Measurements from ENCODE around the gene PTBP3.
A peak's percentile ranks its signal among the peaks of the same experiment; 100 is the strongest.

PTBP3 gene

GRCh38 chr9:112308588-112308987 lies 24.8 kb downstream of the PTBP3 start:
- H3K9me3 ChIP-seq (replicated peaks in 1 of 2; ENCODE audit: control insufficient read depth in 2 of 2, insufficient read depth in 1 of 2, low read depth in 1 of 2, low read length in 2 of 2), result no peaks in the 10 kb centered on the region
- no peak overlapping the region for H3K4me3 ChIP-seq (ENCODE audit: low read length in 2 of 2)
- H2BK15ac ChIP-seq (ENCODE audit: low read length), result no peak overlapping the region
- no peak overlapping the region for H2AK5ac ChIP-seq (ENCODE audit: low read depth, low read length)
- H3K4me2 ChIP-seq (ENCODE audit: insufficient read depth, low read length, poor library complexity, severe bottlenecking), result no peak overlapping the region
- H3K27ac ChIP-seq (replicated peaks; ENCODE audit: low read length), result no peak overlapping the region
- DNase-seq (ENCODE audit: low spot score), result peak; percentile 23
- no peaks in the 10 kb centered on the region for H3K36me3 ChIP-seq (replicated peaks in 1 of 2; ENCODE audit: control insufficient read depth in 2 of 2, insufficient read depth in 2 of 2, low read length in 2 of 2)
- H3K79me1 ChIP-seq (ENCODE audit: low read depth, low read length), result peaks cover 4% of the 10 kb centered on the region
- no peak overlapping the region for H2BK5ac ChIP-seq (ENCODE audit: low read length)
- H3K23ac ChIP-seq (ENCODE audit: low read depth, low read length, poor library complexity), result no peak overlapping the region
- no peak overlapping the region for H3K4ac ChIP-seq (ENCODE audit: low read length)
- no peak overlapping the region for H3K14ac ChIP-seq (ENCODE audit: low read length)
- H3K18ac ChIP-seq (ENCODE audit: low read length), result no peak overlapping the region
- no peak overlapping the region for H2BK12ac ChIP-seq (ENCODE audit: low read length)
- no peak overlapping the region for H2AFZ ChIP-seq (ENCODE audit: low read length)
- H3K9ac ChIP-seq (ENCODE audit: low read depth, low read length, poor library complexity), result no peak overlapping the region
- peaks cover 4 to 10% of the 10 kb centered on the region in 2 donors for H3K4me1 ChIP-seq (ENCODE audit: control insufficient read depth in 2 of 2, insufficient read depth in 1 of 2, low read depth in 1 of 2, low read length in 2 of 2)
- H3K27me3 ChIP-seq (ENCODE audit: control insufficient read depth in 3 of 3, insufficient read depth in 3 of 3, low read depth in 1 of 3, low read length in 3 of 3), result no peaks in the 10 kb centered on the region
- WGBS, 2 donors (ENCODE audit: extremely low coverage in 2 of 2, insufficient read length in 2 of 2, insufficient replicate concordance in 1 of 2), result no CpG with 5 or more reads among the region's 5 CpGs
- no peak overlapping the region for H4K8ac ChIP-seq (ENCODE audit: low read depth, low read length)
- no peak overlapping the region for H2BK120ac ChIP-seq (ENCODE audit: low read depth, low read length)
- no peak overlapping the region for H4K91ac ChIP-seq (ENCODE audit: low read depth, low read length, poor library complexity)

DNA sequence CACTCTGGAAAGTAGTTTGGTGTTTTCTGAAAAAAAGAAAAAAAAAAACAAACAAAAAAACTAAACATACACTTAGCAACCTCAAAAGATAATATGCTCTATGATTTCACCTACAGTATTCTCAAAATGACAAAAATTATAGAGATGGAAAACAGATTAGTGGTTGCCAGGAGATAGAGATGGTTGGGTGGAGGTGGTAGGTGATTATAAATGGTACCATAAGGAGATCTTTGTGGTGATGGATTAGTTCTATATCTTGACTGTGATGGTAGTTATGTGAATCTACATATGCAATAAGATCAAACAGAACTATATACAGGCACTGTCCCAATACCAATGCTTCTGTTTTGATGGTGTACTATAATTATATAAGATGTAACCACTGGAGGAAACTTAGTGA lies 32.0 kb downstream of the PTBP3 start:
- H2AFZ ChIP-seq (ENCODE audit: low read length), result no peak overlapping the region
- H3K4ac ChIP-seq (ENCODE audit: low read length), result no peak overlapping the region
- H3K79me1 ChIP-seq (ENCODE audit: low read depth, low read length), result peaks cover 4% of the 10 kb centered on the region
- no peak for DNase-seq (ENCODE audit: low spot score)
- no peak overlapping the region for H3K18ac ChIP-seq (ENCODE audit: low read length)
- H2BK5ac ChIP-seq (ENCODE audit: low read length), result no peak overlapping the region
- H3K4me3 ChIP-seq (ENCODE audit: low read length in 2 of 2), result no peak overlapping the region
- no peaks in the 10 kb centered on the region for H3K27me3 ChIP-seq (ENCODE audit: control insufficient read depth in 3 of 3, insufficient read depth in 3 of 3, low read depth in 1 of 3, low read length in 3 of 3)
- H3K14ac ChIP-seq (ENCODE audit: low read length), result no peak overlapping the region
- no peak overlapping the region for H2BK12ac ChIP-seq (ENCODE audit: low read length)
- H3K9ac ChIP-seq (ENCODE audit: low read depth, low read length, poor library complexity), result no peak overlapping the region
- no peak overlapping the region for H3K23ac ChIP-seq (ENCODE audit: low read depth, low read length, poor library complexity)
- no peak overlapping the region for H3K27ac ChIP-seq (replicated peaks; ENCODE audit: low read length)
- no peak overlapping the region for H2BK15ac ChIP-seq (ENCODE audit: low read length)
- H3K4me2 ChIP-seq (ENCODE audit: insufficient read depth, low read length, poor library complexity, severe bottlenecking), result no peak overlapping the region
- no peak overlapping the region for H4K8ac ChIP-seq (ENCODE audit: low read depth, low read length)
- H3K9me3 ChIP-seq (replicated peaks in 1 of 2; ENCODE audit: control insufficient read depth in 2 of 2, insufficient read depth in 1 of 2, low read depth in 1 of 2, low read length in 2 of 2), result no peaks in the 10 kb centered on the region
- no peaks in the 10 kb centered on the region for H3K4me1 ChIP-seq (ENCODE audit: control insufficient read depth in 2 of 2, insufficient read depth in 1 of 2, low read depth in 1 of 2, low read length in 2 of 2)
- H2AK5ac ChIP-seq (ENCODE audit: low read depth, low read length), result no peak overlapping the region
- no peak overlapping the region for H2BK120ac ChIP-seq (ENCODE audit: low read depth, low read length)
- no peak overlapping the region for H4K91ac ChIP-seq (ENCODE audit: low read depth, low read length, poor library complexity)
- H3K36me3 ChIP-seq (replicated peaks in 1 of 2; ENCODE audit: control insufficient read depth in 2 of 2, insufficient read depth in 2 of 2, low read length in 2 of 2), result no peaks in the 10 kb centered on the region

GRCh38 chr9:112299514-112299913 lies 33.9 kb downstream of the PTBP3 start:
- no peak for DNase-seq (ENCODE audit: low spot score)
- no peaks in the 10 kb centered on the region for H3K4me1 ChIP-seq (ENCODE audit: control insufficient read depth in 2 of 2, insufficient read depth in 1 of 2, low read depth in 1 of 2, low read length in 2 of 2)
- H3K27ac ChIP-seq (replicated peaks; ENCODE audit: low read length), result no peak overlapping the region
- H3K4ac ChIP-seq (ENCODE audit: low read length), result no peak overlapping the region
- H3K79me1 ChIP-seq (ENCODE audit: low read depth, low read length), result peaks cover 2% of the 10 kb centered on the region
- no peak overlapping the region for H2AFZ ChIP-seq (ENCODE audit: low read length)
- no peak overlapping the region for H3K4me2 ChIP-seq (ENCODE audit: insufficient read depth, low read length, poor library complexity, severe bottlenecking)
- H3K14ac ChIP-seq (ENCODE audit: low read length), result no peak overlapping the region
- H4K8ac ChIP-seq (ENCODE audit: low read depth, low read length), result no peak overlapping the region
- H3K4me3 ChIP-seq (ENCODE audit: low read length in 2 of 2), result no peak overlapping the region
- no peak overlapping the region for H3K18ac ChIP-seq (ENCODE audit: low read length)
- no peak overlapping the region for H2BK12ac ChIP-seq (ENCODE audit: low read length)
- H2AK5ac ChIP-seq (ENCODE audit: low read depth, low read length), result no peak overlapping the region
- no peak overlapping the region for H2BK5ac ChIP-seq (ENCODE audit: low read length)
- no peak overlapping the region for H2BK15ac ChIP-seq (ENCODE audit: low read length)
- no peak overlapping the region for H3K23ac ChIP-seq (ENCODE audit: low read depth, low read length, poor library complexity)
- no peaks in the 10 kb centered on the region for H3K9me3 ChIP-seq (replicated peaks in 1 of 2; ENCODE audit: control insufficient read depth in 2 of 2, insufficient read depth in 1 of 2, low read depth in 1 of 2, low read length in 2 of 2)
- H4K91ac ChIP-seq (ENCODE audit: low read depth, low read length, poor library complexity), result no peak overlapping the region
- no peak overlapping the region for H2BK120ac ChIP-seq (ENCODE audit: low read depth, low read length)
- no peaks in the 10 kb centered on the region for H3K27me3 ChIP-seq (ENCODE audit: control insufficient read depth in 3 of 3, insufficient read depth in 3 of 3, low read depth in 1 of 3, low read length in 3 of 3)
- H3K36me3 ChIP-seq (replicated peaks in 1 of 2; ENCODE audit: control insufficient read depth in 2 of 2, insufficient read depth in 2 of 2, low read length in 2 of 2), result no peaks in the 10 kb centered on the region
- H3K9ac ChIP-seq (ENCODE audit: low read depth, low read length, poor library complexity), result no peak overlapping the region

GRCh38 chr9:112296929-112297328 lies 36.5 kb downstream of the PTBP3 start:
- Histone ChIP-seq H4K91ac (ENCODE audit: low read depth, low read length, poor library complexity) (no peak overlapping the region), H2AK5ac (ENCODE audit: low read depth, low read length) (no peak overlapping the region), H3K23ac (ENCODE audit: low read depth, low read length, poor library complexity) (no peak overlapping the region), H2BK5ac (ENCODE audit: low read length) (no peak overlapping the region), H2BK15ac (ENCODE audit: low read length) (no peak overlapping the region), H2BK120ac (ENCODE audit: low read depth, low read length) (no peak overlapping the region), H3K18ac (ENCODE audit: low read length) (no peak overlapping the region), H3K4ac (ENCODE audit: low read length) (no peak overlapping the region), H3K9ac (ENCODE audit: low read depth, low read length, poor library complexity) (no peak overlapping the region), H3K4me3 (ENCODE audit: low read length in 2 of 2) (no peak overlapping the region), H3K14ac (ENCODE audit: low read length) (no peak overlapping the region), H2AFZ (ENCODE audit: low read length) (no peak overlapping the region), H3K27me3 (ENCODE audit: control insufficient read depth in 3 of 3, insufficient read depth in 3 of 3, low read depth in 1 of 3, low read length in 3 of 3) (no peaks in the 10 kb centered on the region), H3K79me1 (ENCODE audit: low read depth, low read length) (no peaks in the 10 kb centered on the region), H3K9me3 (replicated peaks in 1 of 2; ENCODE audit: control insufficient read depth in 2 of 2, insufficient read depth in 1 of 2, low read depth in 1 of 2, low read length in 2 of 2) (peaks cover 0 to 5% of the 10 kb centered on the region in 2 donors), H2BK12ac (ENCODE audit: low read length) (no peak overlapping the region), H3K36me3 (replicated peaks in 1 of 2; ENCODE audit: control insufficient read depth in 2 of 2, insufficient read depth in 2 of 2, low read length in 2 of 2) (peaks cover 0 to 22% of the 10 kb centered on the region in 2 donors), H3K4me2 (ENCODE audit: insufficient read depth, low read length, poor library complexity, severe bottlenecking) (no peak overlapping the region), H4K8ac (ENCODE audit: low read depth, low read length) (no peak overlapping the region), H3K4me1 (ENCODE audit: control insufficient read depth in 2 of 2, insufficient read depth in 1 of 2, low read depth in 1 of 2, low read length in 2 of 2) (no peaks in the 10 kb centered on the region), H3K27ac (replicated peaks; ENCODE audit: low read length) (no peak overlapping the region)
- 91 to 95% methylated on average over 4 of the region's 9 CpGs for WGBS, 2 donors (ENCODE audit: extremely low coverage in 2 of 2, insufficient read length in 2 of 2, insufficient replicate concordance in 1 of 2)
- DNase-seq (ENCODE audit: low spot score), result no peak
